ENCODE measurements around the gene SP9.

DNA sequence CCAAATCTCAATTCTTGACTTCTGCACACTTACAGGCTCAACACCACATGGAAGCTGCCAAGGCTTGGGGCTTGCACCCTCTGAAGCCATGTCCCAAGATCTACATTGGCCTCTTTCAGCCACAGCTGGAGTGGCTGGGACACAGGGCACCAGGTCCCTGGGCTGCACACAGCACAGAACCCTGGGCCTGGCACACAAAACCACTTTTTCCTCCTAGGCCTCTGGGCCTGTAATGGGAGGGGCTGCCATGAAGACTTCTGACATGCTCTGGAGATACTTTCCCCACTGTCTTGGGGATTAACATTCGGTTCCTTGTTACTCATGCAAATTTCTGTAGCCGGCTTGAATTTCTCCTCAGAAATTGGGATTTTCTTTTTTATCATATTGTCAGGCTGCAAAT is 29.9 kb downstream of the SP9 start:
- TF ChIP-seq ZEB2 (IDR thresholded peaks at IDR 0.05) (no peak), HNRNPH1 (optimal IDR thresholded peaks at IDR 0.05; ENCODE audit: low read depth, low read length) (no peak), HDGF (IDR thresholded peaks at IDR 0.05) (no peak), CTCF (IDR thresholded peaks at IDR 0.05 in 2 of 3, conservative IDR thresholded peaks at IDR 0.05 in 1 of 3; ENCODE audit: insufficient read depth in 2 of 3, low read depth in 1 of 3, low read length in 3 of 3) (no peak)
